Chondrocyte (in vitro differentiated cells): Measurements from ENCODE around the gene CEMIP. TPM values are rescaled to one million over a fixed set of nuclear protein-coding genes. Genes with fewer than 3 reads are reported as not detected.
"Not testable (repeated sequence)": the region's sequence is repeated elsewhere in the genome, so short reads cannot be mapped to it uniquely, and the experiment has no call there.

ENCODE experiments used
- DNase-seq: peaks from one replicate; pipeline ENCODE4 v3.0.0; 2021; ENCODE audit warnings: mixed read lengths, low spot score
- H3K27ac Mint-ChIP-seq: one replicate; pipeline ENCODE4 v1.8.0; 2021; ENCODE audit warnings: mild to moderate bottlenecking, moderate library complexity, mixed read lengths; ENCODE audit not compliant: unreplicated experiment
- H3K27me3 Mint-ChIP-seq: 2 replicates; pipeline ENCODE4 v1.8.0; 2021; ENCODE audit warnings: low read depth, mixed read lengths
- H3K36me3 Mint-ChIP-seq: 2 replicates; pipeline ENCODE4 v1.8.0; 2021; ENCODE audit warnings: low read depth, mixed read lengths
- H3K4me1 Mint-ChIP-seq: 2 replicates; pipeline ENCODE4 v1.8.0; 2021; ENCODE audit warnings: low read depth, mild to moderate bottlenecking, mixed read lengths
- H3K4me3 Mint-ChIP-seq: one replicate; pipeline ENCODE4 v1.8.0; 2021; ENCODE audit warnings: mild to moderate bottlenecking, moderate library complexity, mixed read lengths; ENCODE audit not compliant: unreplicated experiment
- H3K9me3 Mint-ChIP-seq: 2 replicates; pipeline ENCODE4 v1.8.0; 2021; ENCODE audit warnings: low read depth, mixed read lengths
- CTCF ChIP-seq: fragments of 200-600 bp; sonication (generic); IDR thresholded peaks from 2 replicates; pipeline ENCODE4 v1.5.0; 2021; ENCODE audit warnings: antibody characterized with exemption, mild to moderate bottlenecking, moderate library complexity
- total RNA-seq: library from RNA; stranded (reverse); gene quantifications from 3 replicates; pipeline ENCODE4 v1.2.1, GENCODE V29; 2021

The CEMIP gene
- total RNA-seq, 1 donor from 2014 or later, result 146 TPM

GRCh38 chr15:80754014-80754413 lies 25.2 kb upstream of the CEMIP start:
- TF ChIP-seq CTCF, result no peak
- H3K9me3 Mint-ChIP-seq, result no peaks in the 10 kb centered on the region

GRCh38 chr15:80755885-80756284 lies 23.3 kb upstream of the CEMIP start:
- Mint-ChIP-seq H3K27me3 (no peaks in the 10 kb centered on the region), H3K36me3 (peaks cover 15% of the 10 kb centered on the region), H3K27ac (no peak overlapping the region), H3K9me3 (no peaks in the 10 kb centered on the region), H3K4me1 (peaks cover 6% of the 10 kb centered on the region), H3K4me3 (no peak overlapping the region)
- TF ChIP-seq CTCF, result no peak
- DNase-seq, result no peak

More at GRCh38 chr15:80754014-80754413, 25.2 kb upstream of the CEMIP start:
- DNase-seq, result no peak
- Mint-ChIP-seq H3K27me3 (no peaks in the 10 kb centered on the region), H3K4me1 (peaks cover 6% of the 10 kb centered on the region), H3K27ac (no peak overlapping the region), H3K4me3 (no peak overlapping the region), H3K36me3 (peaks cover 23% of the 10 kb centered on the region)

- peaks cover 12% of the 10 kb centered on the region for H3K36me3 Mint-ChIP-seq
- DNase-seq, result no peak
- H3K9me3 Mint-ChIP-seq, result no peaks in the 10 kb centered on the region
- H3K27ac Mint-ChIP-seq, result no peak overlapping the region
- no peaks in the 10 kb centered on the region for H3K27me3 Mint-ChIP-seq
- no peak overlapping the region for H3K4me3 Mint-ChIP-seq
- TF ChIP-seq CTCF, result no peak
- H3K4me1 Mint-ChIP-seq, result peaks cover 5% of the 10 kb centered on the region
Observed at GRCh38 chr15:80758130-80758745, 20.9 kb upstream of the CEMIP start.

- TF ChIP-seq CTCF, result no peak
Observed at GRCh38 chr15:80760960-80761359, 18.2 kb upstream of the CEMIP start.

GRCh38 chr15:80761754-80762153 lies 17.4 kb upstream of the CEMIP start:
- DNase-seq, result no peak
- H3K9me3 Mint-ChIP-seq, result no peaks in the 10 kb centered on the region
- TF ChIP-seq CTCF, result no peak
- no peaks in the 10 kb centered on the region for H3K4me1 Mint-ChIP-seq
- no peak overlapping the region for H3K4me3 Mint-ChIP-seq
- H3K27me3 Mint-ChIP-seq, result no peaks in the 10 kb centered on the region
- no peaks in the 10 kb centered on the region for H3K36me3 Mint-ChIP-seq
- no peak overlapping the region for H3K27ac Mint-ChIP-seq

More at GRCh38 chr15:80760960-80761359, 18.2 kb upstream of the CEMIP start:
- H3K27me3 Mint-ChIP-seq, result no peaks in the 10 kb centered on the region
- H3K4me1 Mint-ChIP-seq, result no peaks in the 10 kb centered on the region
- no peak overlapping the region for H3K27ac Mint-ChIP-seq
- H3K4me3 Mint-ChIP-seq, result no peak overlapping the region
- H3K36me3 Mint-ChIP-seq, result no peaks in the 10 kb centered on the region
- no peaks in the 10 kb centered on the region for H3K9me3 Mint-ChIP-seq
- DNase-seq, result no peak

- DNase-seq, H3K4me1 Mint-ChIP-seq, H3K36me3 Mint-ChIP-seq, H3K4me3 Mint-ChIP-seq, H3K27me3 Mint-ChIP-seq, H3K27ac Mint-ChIP-seq, H3K9me3 Mint-ChIP-seq: not testable (repeated sequence)
Observed at GRCh38 chr15:80763235-80763634, 15.9 kb upstream of the CEMIP start.
